DOHH2 (cell line): ENCODE data around the gene PHYH.

Source experiments
- CTCF ChIP-seq: fragments of 200-600 bp; sonication (generic); IDR thresholded peaks from one replicate; pipeline ENCODE4 v1.5.1; 2014; ENCODE audit warnings: antibody characterized with exemption, mild to moderate bottlenecking, low read depth, low read length; ENCODE audit not compliant: poor library complexity, severe bottlenecking
- EZH2phosphoT487 ChIP-seq: fragments of 200-600 bp; sonication (generic); IDR thresholded peaks from 2 replicates; pipeline ENCODE4 v1.6.1; 2017; ENCODE audit warnings: borderline replicate concordance, mild to moderate bottlenecking, antibody characterized with exemption, low read length, moderate library complexity, mixed read lengths

- TF ChIP-seq CTCF (no peak), EZH2phosphoT487 (no peak)
Measured at GRCh38 chr10:13302821-13303555, 3.1 kb upstream of the PHYH start.
